Caco-2 (cell line): Measurements from ENCODE around the gene CHST2. TPM values are rescaled to one million over a fixed set of nuclear protein-coding genes. Genes with fewer than 3 reads are reported as not detected.

Experiments used
- BruUV-seq: library from RNA; stranded (reverse); fragments of 400-500 nt; replicated peaks from 2 replicates; lab custom pipeline; 2021; lab: Mats Ljungman, UMichigan
- CTCF ChIA-PET: fragments of 300-600 bp; sonication (Branson Sonifier 250); formaldehyde crosslinking; loops from one replicate; lab custom pipeline; 2022; ENCODE audit warnings: antibody characterized with exemption; lab: Charles Lee
- POLR2A ChIA-PET: fragments of 300-600 bp; sonication (Branson Sonifier 250); formaldehyde crosslinking; loops from one replicate; lab custom pipeline; 2022; ENCODE audit warnings: antibody characterized with exemption; lab: Charles Lee
- DNase-seq, 2 experiments: peaks; one replicate each; pipeline versions ENCODE4 v3.0.0 to v3.0.0-alpha.2; 2020 to 2022
- H3K27me3 ChIP-seq: replicated peaks from 2 replicates; pipeline ENCODE4 v1.6.0; 2011; ENCODE audit warnings: low read length; ENCODE audit not compliant: control insufficient read depth, insufficient read depth
- H3K36me3 ChIP-seq: 2 replicates; pipeline ENCODE4 v1.5.1; 2011; ENCODE audit warnings: low read length; ENCODE audit not compliant: control insufficient read depth, insufficient read depth
- H3K4me1 ChIP-seq: fragments of 250-450 bp; sonication (Bioruptor Pico); 2 replicates; pipeline ENCODE4 v1.5.1; 2020; ENCODE audit warnings: mild to moderate bottlenecking
- H3K4me3 ChIP-seq: 2 replicates; pipeline ENCODE4 v1.5.1; 2011; ENCODE audit warnings: low read depth, mild to moderate bottlenecking, control low read depth, low read length
- H3K9me3 ChIP-seq: fragments of 250-450 bp; sonication (Bioruptor Pico); 2 replicates; pipeline ENCODE4 v1.5.1; 2020; ENCODE audit warnings: mild to moderate bottlenecking, moderate library complexity
- H3K27ac Mint-ChIP-seq: one replicate; pipeline ENCODE4 v1.8.0; 2022; ENCODE audit warnings: mixed read lengths; ENCODE audit not compliant: unreplicated experiment
- H3K27me3 Mint-ChIP-seq: one replicate; pipeline ENCODE4 v1.8.0; 2022; ENCODE audit warnings: mixed read lengths; ENCODE audit not compliant: insufficient read depth, unreplicated experiment
- H3K36me3 Mint-ChIP-seq: one replicate; pipeline ENCODE4 v1.8.0; 2022; ENCODE audit warnings: mild to moderate bottlenecking, mixed read lengths; ENCODE audit not compliant: insufficient read depth, unreplicated experiment
- H3K4me1 Mint-ChIP-seq: one replicate; pipeline ENCODE4 v1.8.0; 2022; ENCODE audit warnings: low read depth, mixed read lengths; ENCODE audit not compliant: unreplicated experiment
- H3K4me3 Mint-ChIP-seq: one replicate; pipeline ENCODE4 v1.8.0; 2022; ENCODE audit warnings: mild to moderate bottlenecking, moderate library complexity, mixed read lengths; ENCODE audit not compliant: unreplicated experiment
- H3K9me3 Mint-ChIP-seq: one replicate; pipeline ENCODE4 v1.8.0; 2022; ENCODE audit warnings: mixed read lengths; ENCODE audit not compliant: unreplicated experiment
- CTCF ChIP-seq, 2 experiments: fragments of 200-600 bp in 1 of 2; IDR thresholded peaks; 1 replicate in 1 of 2; 2 replicates in 1 of 2; pipeline versions ENCODE4 v1.5.1 to v1.8.0; 2011 to 2022; ENCODE audit warnings: antibody characterized with exemption in 1 of 2, control low read depth in 1 of 2, inconsistent platforms in 1 of 2, low read depth in 1 of 2, low read length in 1 of 2, mild to moderate bottlenecking in 1 of 2, moderate library complexity in 1 of 2; ENCODE audit not compliant: insufficient read depth in 1 of 2, severe bottlenecking in 1 of 2, unreplicated experiment in 1 of 2
- intact Hi-C: fragments of 100-400 bp; cut with micrococcal nuclease; formaldehyde crosslinking; loops from one replicate; pipeline ENCODE4 v1.10.0; 2022; ENCODE audit not compliant: unreplicated experiment
- total RNA-seq: library from RNA; stranded (reverse); gene quantifications from 2 replicates; pipeline ENCODE4 v1.2.3, GENCODE V29; 2022

CHST2 gene
- total RNA-seq, 1 experiment from 2014 or later = not detected

GRCh38 chr3:143170074-143170473 lies 50.5 kb downstream of the CHST2 start:
- H3K4me3 Mint-ChIP-seq = no peak overlapping the region
- peaks cover 11% of the 10 kb centered on the region for H3K27me3 Mint-ChIP-seq

GRCh38 chr3:143170676-143171075 lies 51.1 kb downstream of the CHST2 start:
- no peak overlapping the region for H3K27ac Mint-ChIP-seq
- no TSS peak for BruUV-seq
- H3K27me3 Mint-ChIP-seq = peaks cover 14% of the 10 kb centered on the region
- H3K4me1 Mint-ChIP-seq = no peaks in the 10 kb centered on the region
- H3K27me3 ChIP-seq = no peaks in the 10 kb centered on the region
- CTCF ChIA-PET = no interaction called here
- POLR2A ChIA-PET = no interaction called here
- no peak overlapping the region for H3K4me3 ChIP-seq
- no peak for TF ChIP-seq CTCF (IDR thresholded peaks at IDR 0.05; ENCODE audit: insufficient read depth in 1 of 2, low read depth in 1 of 2, low read length in 1 of 2, severe bottlenecking in 1 of 2, unreplicated experiment in 1 of 2)
- no peak overlapping the region for H3K4me3 Mint-ChIP-seq
- intact Hi-C loops = no loop called here
- DNase-seq = no peak
- H3K36me3 Mint-ChIP-seq = no peaks in the 10 kb centered on the region
- H3K36me3 ChIP-seq = no peaks in the 10 kb centered on the region
- peaks cover 18% of the 10 kb centered on the region for H3K9me3 Mint-ChIP-seq
- H3K4me1 ChIP-seq = no peaks in the 10 kb centered on the region
- peaks cover 4% of the 10 kb centered on the region; the same call in 1 of the 2 replicates for H3K9me3 ChIP-seq

More at GRCh38 chr3:143170074-143170473, 50.5 kb downstream of the CHST2 start:
- no TSS peak for BruUV-seq
- H3K9me3 Mint-ChIP-seq = peaks cover 18% of the 10 kb centered on the region
- H3K27ac Mint-ChIP-seq = no peak overlapping the region
- DNase-seq = no peak
- H3K27me3 ChIP-seq = no peaks in the 10 kb centered on the region
- no peaks in the 10 kb centered on the region for H3K4me1 Mint-ChIP-seq
- CTCF ChIA-PET = no interaction called here
- intact Hi-C loops = no loop called here
- H3K4me1 ChIP-seq = no peaks in the 10 kb centered on the region
- no peaks in the 10 kb centered on the region for H3K36me3 Mint-ChIP-seq
- peaks cover 4% of the 10 kb centered on the region; the same call in 1 of the 2 replicates for H3K9me3 ChIP-seq
- no peaks in the 10 kb centered on the region for H3K36me3 ChIP-seq
- POLR2A ChIA-PET = no interaction called here
- H3K4me3 ChIP-seq = no peak overlapping the region
- TF ChIP-seq CTCF (IDR thresholded peaks at IDR 0.05; ENCODE audit: insufficient read depth in 1 of 2, low read depth in 1 of 2, low read length in 1 of 2, severe bottlenecking in 1 of 2, unreplicated experiment in 1 of 2) = no peak

GRCh38 chr3:143171141-143171980 lies 51.8 kb downstream of the CHST2 start:
- no TSS peak for BruUV-seq
- CTCF ChIA-PET = no interaction called here

More at GRCh38 chr3:143171141-143171980, 51.8 kb downstream of the CHST2 start:
- H3K27ac Mint-ChIP-seq = no peak overlapping the region
- H3K27me3 Mint-ChIP-seq = peaks cover 14% of the 10 kb centered on the region
- H3K4me3 Mint-ChIP-seq = no peak overlapping the region
- Histone ChIP-seq H3K27me3 (no peaks in the 10 kb centered on the region), H3K36me3 (no peaks in the 10 kb centered on the region), H3K4me3 (no peak overlapping the region), H3K9me3 (peaks cover 4% of the 10 kb centered on the region; the same call in 1 of the 2 replicates), H3K4me1 (no peaks in the 10 kb centered on the region)
- H3K36me3 Mint-ChIP-seq = no peaks in the 10 kb centered on the region
- POLR2A ChIA-PET = no interaction called here
- H3K9me3 Mint-ChIP-seq = peaks cover 18% of the 10 kb centered on the region
- intact Hi-C loops = no loop called here
- no peaks in the 10 kb centered on the region for H3K4me1 Mint-ChIP-seq
- no peak for DNase-seq
- no peak for TF ChIP-seq CTCF (IDR thresholded peaks at IDR 0.05; ENCODE audit: insufficient read depth in 1 of 2, low read depth in 1 of 2, low read length in 1 of 2, severe bottlenecking in 1 of 2, unreplicated experiment in 1 of 2)
